ENCODE results near the gene HDAC4.

GRCh38 chr2:239312081-239312511 is 88.7 kb downstream of the HDAC4 start:
- TF ChIP-seq, protein P1, sequence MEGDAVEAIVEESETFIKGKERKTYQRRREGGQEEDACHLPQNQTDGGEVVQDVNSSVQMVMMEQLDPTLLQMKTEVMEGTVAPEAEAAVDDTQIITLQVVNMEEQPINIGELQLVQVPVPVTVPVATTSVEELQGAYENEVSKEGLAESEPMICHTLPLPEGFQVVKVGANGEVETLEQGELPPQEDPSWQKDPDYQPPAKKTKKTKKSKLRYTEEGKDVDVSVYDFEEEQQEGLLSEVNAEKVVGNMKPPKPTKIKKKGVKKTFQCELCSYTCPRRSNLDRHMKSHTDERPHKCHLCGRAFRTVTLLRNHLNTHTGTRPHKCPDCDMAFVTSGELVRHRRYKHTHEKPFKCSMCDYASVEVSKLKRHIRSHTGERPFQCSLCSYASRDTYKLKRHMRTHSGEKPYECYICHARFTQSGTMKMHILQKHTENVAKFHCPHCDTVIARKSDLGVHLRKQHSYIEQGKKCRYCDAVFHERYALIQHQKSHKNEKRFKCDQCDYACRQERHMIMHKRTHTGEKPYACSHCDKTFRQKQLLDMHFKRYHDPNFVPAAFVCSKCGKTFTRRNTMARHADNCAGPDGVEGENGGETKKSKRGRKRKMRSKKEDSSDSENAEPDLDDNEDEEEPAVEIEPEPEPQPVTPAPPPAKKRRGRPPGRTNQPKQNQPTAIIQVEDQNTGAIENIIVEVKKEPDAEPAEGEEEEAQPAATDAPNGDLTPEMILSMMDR (IDR thresholded peaks at IDR 0.05), result no peak
- TF ChIP-seq POLR2AphosphoS5 (IDR thresholded peaks at IDR 0.05; ENCODE audit: low read depth, low read length) (no peak), SIN3A (IDR thresholded peaks at IDR 0.05; ENCODE audit: borderline replicate concordance, insufficient read depth, low read depth, low read length) (no peak), REST (IDR thresholded peaks at IDR 0.05; ENCODE audit: insufficient read depth in 1 of 2, low read depth in 2 of 2, low read length in 1 of 2) (no peak), TCF7L2 (IDR thresholded peaks at IDR 0.05; ENCODE audit: low read depth, low read length) (no peak)
